Measurements from ENCODE around the gene EVA1A. TPM values are rescaled to one million over a fixed set of nuclear protein-coding genes. Genes with fewer than 3 reads are reported as not detected.
"Not testable (repeated sequence)": the region's sequence is repeated elsewhere in the genome, so short reads cannot be mapped to it uniquely, and the experiment has no call there.

Gene EVA1A
- total RNA-seq, 2 donors from 2014 or later: not detected

- H3K4me3 Mint-ChIP-seq: no peak overlapping the region
- no peaks in the 10 kb centered on the region for H3K36me3 Mint-ChIP-seq
- peaks cover 0 to 24% of the 10 kb centered on the region in 2 donors for H3K27me3 Mint-ChIP-seq
- no peak for DNase-seq (ENCODE audit: low spot score)
- H3K27ac Mint-ChIP-seq: no peak overlapping the region
- no peaks in the 10 kb centered on the region for H3K9me3 Mint-ChIP-seq
- H3K4me1 Mint-ChIP-seq (ENCODE audit: low read depth in 2 of 2): no peaks in the 10 kb centered on the region
- ATAC-seq: no peak
Observed at GRCh38 chr2:75495862-75496261, 64.9 kb downstream of the EVA1A start.

- Mint-ChIP-seq H3K9me3 (no peaks in the 10 kb centered on the region), H3K4me3 (no peak overlapping the region), H3K4me1 (ENCODE audit: low read depth in 2 of 2) (no peaks in the 10 kb centered on the region), H3K36me3 (no peaks in the 10 kb centered on the region), H3K27ac (no peak overlapping the region), H3K27me3 (peaks cover 0 to 16% of the 10 kb centered on the region in 2 donors)
- ATAC-seq (no peak), DNase-seq (ENCODE audit: low spot score) (no peak)
Observed at GRCh38 chr2:75494137-75494769, 66.5 kb downstream of the EVA1A start.

- H3K4me3 Mint-ChIP-seq: no peak overlapping the region
- H3K9me3 Mint-ChIP-seq: peaks cover 2% of the 10 kb centered on the region
- H3K27ac Mint-ChIP-seq: no peak overlapping the region
- no peaks in the 10 kb centered on the region for H3K36me3 Mint-ChIP-seq
- DNase-seq (ENCODE audit: low spot score) (no peak), ATAC-seq (no peak)
- H3K4me1 Mint-ChIP-seq (ENCODE audit: low read depth in 2 of 2): no peaks in the 10 kb centered on the region
- peaks cover 0 to 27% of the 10 kb centered on the region in 2 donors for H3K27me3 Mint-ChIP-seq
Observed at GRCh38 chr2:75493230-75493629, 67.5 kb downstream of the EVA1A start.

- Mint-ChIP-seq H3K27ac (no peak overlapping the region), H3K36me3 (no peaks in the 10 kb centered on the region), H3K4me3 (no peak overlapping the region), H3K9me3 (peaks cover 7% of the 10 kb centered on the region), H3K4me1 (ENCODE audit: low read depth in 2 of 2) (no peaks in the 10 kb centered on the region), H3K27me3 (peaks cover 3 to 29% of the 10 kb centered on the region in 2 donors)
- ATAC-seq: no peak
- no peak for DNase-seq (ENCODE audit: low spot score)
Observed at GRCh38 chr2:75491129-75491753, 69.5 kb downstream of the EVA1A start.

- Mint-ChIP-seq H3K4me1 (ENCODE audit: low read depth in 2 of 2) (no peaks in the 10 kb centered on the region), H3K27ac (no peak overlapping the region), H3K36me3 (no peaks in the 10 kb centered on the region), H3K9me3 (peaks cover 7% of the 10 kb centered on the region), H3K27me3 (peaks cover 9 to 30% of the 10 kb centered on the region in 2 donors), H3K4me3 (no peak overlapping the region)
- DNase-seq (ENCODE audit: low spot score) (no peak), ATAC-seq (no peak)
Observed at GRCh38 chr2:75489721-75490120, 71.0 kb downstream of the EVA1A start.

GRCh38 chr2:75488157-75488556 is 72.6 kb downstream of the EVA1A start:
- Mint-ChIP-seq H3K4me1 (ENCODE audit: low read depth in 2 of 2) (no peaks in the 10 kb centered on the region), H3K4me3 (no peak overlapping the region), H3K9me3 (peaks cover 7% of the 10 kb centered on the region), H3K27ac (no peak overlapping the region), H3K36me3 (no peaks in the 10 kb centered on the region), H3K27me3 (peaks cover 12 to 30% of the 10 kb centered on the region in 2 donors)
- DNase-seq (ENCODE audit: low spot score): no peak
- ATAC-seq: no peak

- not testable (repeated sequence) for DNase-seq (ENCODE audit: low spot score); H3K4me3 Mint-ChIP-seq; H3K4me1 Mint-ChIP-seq (ENCODE audit: low read depth in 2 of 2); H3K27ac Mint-ChIP-seq; ATAC-seq; H3K36me3 Mint-ChIP-seq; H3K9me3 Mint-ChIP-seq
- peaks cover 12 to 30% of the 10 kb centered on the region in 2 donors for H3K27me3 Mint-ChIP-seq
Observed at GRCh38 chr2:75486735-75487134, 74.0 kb downstream of the EVA1A start.

- Mint-ChIP-seq H3K27me3 (peaks cover 15 to 36% of the 10 kb centered on the region in 2 donors), H3K9me3 (peaks cover 7% of the 10 kb centered on the region), H3K36me3 (no peaks in the 10 kb centered on the region), H3K4me3 (no peak overlapping the region), H3K4me1 (ENCODE audit: low read depth in 2 of 2) (no peaks in the 10 kb centered on the region), H3K27ac (no peak overlapping the region)
- DNase-seq (ENCODE audit: low spot score): no peak
- no peak for ATAC-seq
Observed at GRCh38 chr2:75484840-75485239, 75.9 kb downstream of the EVA1A start.

- Mint-ChIP-seq H3K27ac (no peak overlapping the region), H3K4me3 (no peak overlapping the region), H3K4me1 (ENCODE audit: low read depth in 2 of 2) (no peaks in the 10 kb centered on the region), H3K27me3 (peaks cover 17 to 32% of the 10 kb centered on the region in 2 donors), H3K9me3 (peaks cover 7% of the 10 kb centered on the region), H3K36me3 (no peaks in the 10 kb centered on the region)
- ATAC-seq: no peak
- no peak for DNase-seq (ENCODE audit: low spot score)
Observed at GRCh38 chr2:75483878-75484277, 76.9 kb downstream of the EVA1A start.

- H3K9me3 Mint-ChIP-seq: peaks cover 4% of the 10 kb centered on the region
- no peak overlapping the region for H3K27ac Mint-ChIP-seq
- no peak for DNase-seq (ENCODE audit: low spot score)
- H3K4me3 Mint-ChIP-seq: no peak overlapping the region
- no peaks in the 10 kb centered on the region for H3K4me1 Mint-ChIP-seq (ENCODE audit: low read depth in 2 of 2)
- peaks cover 18 to 26% of the 10 kb centered on the region in 2 donors for H3K27me3 Mint-ChIP-seq
- no peaks in the 10 kb centered on the region for H3K36me3 Mint-ChIP-seq
- no peak for ATAC-seq
Observed at GRCh38 chr2:75482398-75482797, 78.3 kb downstream of the EVA1A start.

GRCh38 chr2:75480971-75481836 is 79.5 kb downstream of the EVA1A start:
- Mint-ChIP-seq H3K27me3 (peaks cover 21 to 24% of the 10 kb centered on the region in 2 donors), H3K9me3 (no peaks in the 10 kb centered on the region), H3K36me3 (no peaks in the 10 kb centered on the region), H3K4me1 (ENCODE audit: low read depth in 2 of 2) (no peaks in the 10 kb centered on the region), H3K27ac (no peak overlapping the region), H3K4me3 (no peak overlapping the region)
- no peak for ATAC-seq
- no peak for DNase-seq (ENCODE audit: low spot score)

- peaks cover 17 to 33% of the 10 kb centered on the region in 2 donors for H3K27me3 Mint-ChIP-seq
- H3K27ac Mint-ChIP-seq; H3K9me3 Mint-ChIP-seq; H3K4me1 Mint-ChIP-seq (ENCODE audit: low read depth in 2 of 2); H3K4me3 Mint-ChIP-seq; DNase-seq (ENCODE audit: low spot score); ATAC-seq; H3K36me3 Mint-ChIP-seq: not testable (repeated sequence)
Observed at GRCh38 chr2:75477696-75478095, 83.0 kb downstream of the EVA1A start.

GRCh38 chr2:75476761-75477160 is 84.0 kb downstream of the EVA1A start:
- no peaks in the 10 kb centered on the region for H3K36me3 Mint-ChIP-seq
- H3K4me3 Mint-ChIP-seq: no peak overlapping the region
- no peaks in the 10 kb centered on the region for H3K4me1 Mint-ChIP-seq (ENCODE audit: low read depth in 2 of 2)
- H3K27me3 Mint-ChIP-seq: peaks cover 17 to 35% of the 10 kb centered on the region in 2 donors
- ATAC-seq (no peak), DNase-seq (ENCODE audit: low spot score) (no peak)
- no peaks in the 10 kb centered on the region for H3K9me3 Mint-ChIP-seq
- no peak overlapping the region for H3K27ac Mint-ChIP-seq

- H3K36me3 Mint-ChIP-seq: no peaks in the 10 kb centered on the region
- peaks cover 16 to 32% of the 10 kb centered on the region in 2 donors for H3K27me3 Mint-ChIP-seq
- H3K9me3 Mint-ChIP-seq: no peaks in the 10 kb centered on the region
- H3K4me1 Mint-ChIP-seq (ENCODE audit: low read depth in 2 of 2): no peaks in the 10 kb centered on the region
- no peak for ATAC-seq
- H3K27ac Mint-ChIP-seq: no peak overlapping the region
- no peak overlapping the region for H3K4me3 Mint-ChIP-seq
- DNase-seq (ENCODE audit: low spot score): no peak
Observed at GRCh38 chr2:75475976-75476375, 84.8 kb downstream of the EVA1A start.
